HEK293 (cell line): Measurements from ENCODE around the gene PPP1R27.

Experiments
- YY1 ChIP-seq: fragments of 450-650 bp; formaldehyde crosslinking; IDR thresholded peaks from 2 replicates; pipeline ENCODE4 v1.5.1; 2018; ENCODE audit warnings: missing biosample characterization, missing genetic modification characterization
- ZIC2 ChIP-seq: fragments of 450-650 bp; formaldehyde crosslinking; IDR thresholded peaks from 2 replicates; pipeline ENCODE4 v1.5.1; 2016; ENCODE audit warnings: missing biosample characterization, missing genetic modification characterization
- ZNF121 ChIP-seq: fragments of 450-650 bp; formaldehyde crosslinking; IDR thresholded peaks from 2 replicates; pipeline ENCODE4 v1.5.1; 2016; ENCODE audit warnings: missing biosample characterization, missing genetic modification characterization
- ZNF175 ChIP-seq: fragments of 450-650 bp; formaldehyde crosslinking; IDR thresholded peaks from 2 replicates; pipeline ENCODE4 v1.5.1; 2016; ENCODE audit warnings: missing biosample characterization, missing genetic modification characterization
- ZNF274 ChIP-seq, 2 experiments: fragments of 200-500 bp in 1 of 2; fragments of 450-650 bp in 1 of 2; sonication (Bioruptor generic) in 1 of 2; formaldehyde crosslinking in 1 of 2; IDR thresholded peaks; 2 replicates each; pipeline versions ENCODE4 v1.5.1 to v1.6.1; 2014 to 2016; ENCODE audit warnings: borderline replicate concordance in 1 of 2, inconsistent platforms in 1 of 2, low read length in 1 of 2, missing biosample characterization in 1 of 2, missing genetic modification characterization in 1 of 2
- TF ChIP-seq, protein P1 (sequence below): fragments of 450-650 bp; formaldehyde crosslinking; IDR thresholded peaks from 2 replicates; pipeline ENCODE4 v1.5.1; 2016; ENCODE audit warnings: missing biosample characterization, missing genetic modification characterization

GRCh38 chr17:81858967-81859905 lies 24.4 kb upstream of the PPP1R27 start:
- TF ChIP-seq ZNF175 (tag by site-specific recombination): no peak
- TF ChIP-seq, protein P1, sequence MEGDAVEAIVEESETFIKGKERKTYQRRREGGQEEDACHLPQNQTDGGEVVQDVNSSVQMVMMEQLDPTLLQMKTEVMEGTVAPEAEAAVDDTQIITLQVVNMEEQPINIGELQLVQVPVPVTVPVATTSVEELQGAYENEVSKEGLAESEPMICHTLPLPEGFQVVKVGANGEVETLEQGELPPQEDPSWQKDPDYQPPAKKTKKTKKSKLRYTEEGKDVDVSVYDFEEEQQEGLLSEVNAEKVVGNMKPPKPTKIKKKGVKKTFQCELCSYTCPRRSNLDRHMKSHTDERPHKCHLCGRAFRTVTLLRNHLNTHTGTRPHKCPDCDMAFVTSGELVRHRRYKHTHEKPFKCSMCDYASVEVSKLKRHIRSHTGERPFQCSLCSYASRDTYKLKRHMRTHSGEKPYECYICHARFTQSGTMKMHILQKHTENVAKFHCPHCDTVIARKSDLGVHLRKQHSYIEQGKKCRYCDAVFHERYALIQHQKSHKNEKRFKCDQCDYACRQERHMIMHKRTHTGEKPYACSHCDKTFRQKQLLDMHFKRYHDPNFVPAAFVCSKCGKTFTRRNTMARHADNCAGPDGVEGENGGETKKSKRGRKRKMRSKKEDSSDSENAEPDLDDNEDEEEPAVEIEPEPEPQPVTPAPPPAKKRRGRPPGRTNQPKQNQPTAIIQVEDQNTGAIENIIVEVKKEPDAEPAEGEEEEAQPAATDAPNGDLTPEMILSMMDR: no peak
- TF ChIP-seq ZIC2 (tag by site-specific recombination): no peak
- TF ChIP-seq ZNF121 (tag by site-specific recombination): no peak
- no peak for TF ChIP-seq YY1
- TF ChIP-seq ZNF274 (IDR thresholded peaks at IDR 0.05; ENCODE audit: low read length): no peak
- TF ChIP-seq ZNF274 (tag by site-specific recombination; IDR thresholded peaks at IDR 0.05; ENCODE audit: borderline replicate concordance): no peak
